AG08395 (cell line): Measurements from ENCODE around the gene AKAP13.
"Not testable (repeated sequence)": the region's sequence is repeated elsewhere in the genome, so short reads cannot be mapped to it uniquely, and the experiment has no call there.

Experiments
- DNase-seq: peaks from one replicate; pipeline ENCODE4 v3.0.0; 2012; ENCODE audit warnings: mixed read lengths, low spot score

Gene AKAP13

DNA sequence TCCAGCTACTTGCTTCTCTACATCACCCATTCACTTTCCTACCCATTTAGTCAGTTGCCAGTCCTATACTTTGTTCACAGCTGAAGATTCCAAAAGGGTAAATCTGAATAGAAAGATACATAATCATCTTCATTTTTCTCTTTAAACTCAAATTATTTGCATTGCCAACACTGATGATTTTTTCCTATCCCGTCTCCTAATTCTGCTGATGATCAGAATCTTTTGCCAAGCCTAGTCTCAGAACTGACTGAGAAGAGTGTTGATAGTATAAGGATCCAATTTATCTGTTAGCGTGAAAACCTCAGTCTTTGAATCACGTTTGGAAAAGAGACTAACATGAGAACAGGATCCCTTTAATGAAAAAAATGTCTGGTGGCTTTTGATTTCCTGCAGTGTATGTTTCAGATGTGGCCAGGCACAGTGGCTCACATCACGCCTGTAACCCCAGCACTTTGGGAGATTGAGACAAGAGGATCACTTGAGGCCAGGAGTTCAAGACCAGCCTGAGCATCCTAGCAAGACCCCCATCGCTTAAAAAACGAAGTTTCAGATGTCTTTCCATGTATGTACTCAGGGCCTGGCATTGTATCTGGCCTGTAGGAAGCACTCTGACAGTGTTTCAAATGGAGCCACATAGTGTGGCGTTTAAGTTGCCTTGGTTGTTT is 244.9 kb downstream of the AKAP13 start:
- DNase-seq: no peak

DNA sequence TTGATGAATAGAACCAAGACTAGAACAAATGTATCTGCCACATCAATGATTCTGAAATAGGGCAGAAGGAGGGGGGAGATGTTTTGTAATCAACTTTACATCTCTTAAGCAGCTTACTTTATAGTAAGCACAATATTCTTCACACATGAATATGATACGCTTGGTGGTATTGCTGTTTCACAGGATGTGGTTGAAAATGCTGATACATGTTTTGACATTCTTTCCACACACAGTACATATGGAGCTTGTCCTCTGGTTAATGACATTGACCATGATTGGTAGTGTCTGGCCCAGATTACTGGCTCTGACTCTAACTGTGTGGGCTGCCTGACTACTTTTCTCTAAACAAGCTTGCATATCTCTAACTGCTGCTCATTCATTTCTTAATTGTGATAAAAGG is 245.5 kb downstream of the AKAP13 start:
- peak; percentile 42 for DNase-seq

DNA sequence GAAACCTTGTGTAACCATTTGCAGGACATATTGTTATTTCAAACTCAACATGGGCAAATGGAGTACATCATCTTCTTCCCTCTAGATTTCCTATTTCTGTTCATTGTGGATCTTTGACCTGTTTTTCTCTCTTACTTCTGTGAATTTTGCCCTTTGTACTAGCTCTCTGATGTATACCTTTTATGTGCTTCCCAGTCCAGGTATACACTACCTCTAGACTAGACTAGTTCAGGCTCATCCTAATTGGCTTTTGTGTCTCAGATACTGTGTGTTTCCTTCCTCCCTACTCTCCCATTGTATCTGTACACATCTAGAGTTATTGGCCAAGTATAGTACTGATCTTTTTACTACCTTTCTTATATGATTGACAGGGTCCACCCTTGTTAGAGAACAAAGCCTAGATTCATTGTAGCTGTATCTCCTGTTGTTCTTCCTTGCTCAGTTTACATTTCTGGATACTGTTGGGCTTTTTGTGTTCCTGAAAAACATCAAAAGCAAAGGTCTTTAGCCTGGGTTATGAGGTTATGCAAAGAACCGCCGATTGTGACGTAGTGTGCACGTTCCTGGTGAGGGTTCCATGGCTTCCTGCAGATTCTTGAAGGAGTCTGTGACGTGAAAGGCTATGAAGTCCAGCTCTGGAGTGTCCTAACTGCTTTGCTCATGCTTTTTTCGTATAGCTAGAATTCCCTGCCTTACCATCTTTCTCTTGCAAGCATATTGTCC is 247.0 kb downstream of the AKAP13 start:
- no peak for DNase-seq

DNA sequence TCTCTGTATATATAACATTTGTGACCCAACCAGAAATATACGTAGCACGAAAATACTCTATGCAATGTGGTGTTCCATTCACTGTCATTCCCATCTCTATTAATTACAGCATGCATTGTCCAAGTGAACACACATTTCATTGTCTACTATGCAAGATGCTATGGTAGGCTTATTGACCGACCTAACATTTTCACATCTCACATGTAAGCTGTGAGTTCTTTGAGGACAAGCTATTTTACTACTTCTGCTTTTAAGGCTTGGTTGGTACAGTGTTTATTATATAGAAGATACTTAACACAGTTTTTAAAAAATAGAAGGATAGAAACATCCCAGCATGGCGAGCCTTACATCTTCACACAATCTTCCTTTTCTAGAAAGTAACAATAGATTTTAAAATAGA is 249.9 kb downstream of the AKAP13 start:
- DNase-seq: no peak

DNA sequence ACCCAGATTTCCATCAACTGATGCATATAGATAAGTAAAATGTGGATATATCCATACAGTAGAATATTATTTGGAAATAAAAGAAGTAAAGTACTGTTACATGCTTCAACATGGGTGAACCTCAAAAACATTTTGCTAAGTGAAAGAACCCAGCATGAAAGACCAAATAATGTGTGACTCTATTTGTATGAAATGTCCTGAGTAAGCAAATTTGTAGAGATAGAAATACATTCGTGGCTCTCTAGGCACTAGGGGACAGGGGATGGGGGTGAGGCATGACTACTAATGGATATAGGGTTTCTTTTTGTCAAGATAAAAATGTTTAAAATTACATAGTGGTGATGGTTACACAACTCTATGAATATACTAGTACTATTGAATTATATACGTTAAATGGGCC is 250.6 kb downstream of the AKAP13 start:
- DNase-seq: no peak

DNA sequence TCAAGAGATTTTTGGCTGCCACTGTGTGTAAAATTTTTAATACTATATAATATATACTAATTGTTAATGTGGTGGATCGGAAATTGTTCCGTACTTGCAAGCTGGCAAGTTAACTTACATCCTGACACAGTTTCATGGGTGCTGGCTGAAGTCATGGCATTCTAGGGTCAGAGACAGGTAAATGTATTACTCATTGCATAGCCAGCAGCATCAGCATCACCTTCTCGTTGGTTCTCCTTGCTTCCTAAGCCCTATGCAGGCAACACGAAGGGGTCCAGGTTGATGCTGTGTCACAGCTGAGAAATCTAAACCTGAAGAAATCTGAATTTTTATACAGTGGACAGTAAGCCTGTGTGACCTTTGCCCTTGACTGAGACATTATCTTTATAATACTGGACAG is 251.6 kb downstream of the AKAP13 start:
- DNase-seq: no peak

DNA sequence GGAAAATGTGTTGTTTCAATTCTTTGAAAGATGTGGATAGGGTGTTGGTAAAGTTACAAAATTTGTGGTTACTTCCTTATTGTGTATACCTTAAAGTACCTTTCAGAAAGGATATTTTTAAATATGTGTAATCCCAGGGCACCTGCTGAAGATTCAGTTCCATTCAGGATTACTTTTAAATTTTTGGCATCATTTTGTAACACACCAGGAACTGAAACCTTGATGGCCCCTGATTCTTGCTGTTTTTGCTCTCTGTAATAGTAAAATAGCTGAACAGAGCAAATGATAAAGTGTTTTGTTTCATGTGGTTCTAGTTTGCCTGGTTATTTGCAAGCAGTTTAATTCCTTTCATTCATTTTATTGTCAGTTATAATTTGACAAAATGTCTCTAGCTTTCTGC is 253.5 kb downstream of the AKAP13 start:
- no peak for DNase-seq

DNA sequence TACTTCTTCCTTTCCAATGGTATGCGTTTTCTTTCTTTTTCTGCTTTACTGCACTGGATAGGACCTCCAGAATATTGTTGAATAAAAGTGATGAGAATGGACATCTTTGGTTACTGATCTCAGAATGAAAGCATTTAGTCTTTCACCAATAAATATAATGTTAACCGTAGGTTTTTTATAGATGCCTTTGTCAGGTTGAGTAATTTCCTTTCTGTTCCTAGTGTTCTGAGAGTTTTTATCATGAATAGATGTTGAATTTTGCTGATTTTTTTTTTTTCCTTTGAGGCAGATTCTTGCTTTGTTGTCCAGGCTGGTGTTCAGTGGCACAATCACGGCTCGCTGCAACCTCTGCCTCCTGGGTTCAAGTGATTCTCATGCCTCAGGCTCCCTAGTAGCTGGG is 255.9 kb downstream of the AKAP13 start:
- DNase-seq: no peak

DNA sequence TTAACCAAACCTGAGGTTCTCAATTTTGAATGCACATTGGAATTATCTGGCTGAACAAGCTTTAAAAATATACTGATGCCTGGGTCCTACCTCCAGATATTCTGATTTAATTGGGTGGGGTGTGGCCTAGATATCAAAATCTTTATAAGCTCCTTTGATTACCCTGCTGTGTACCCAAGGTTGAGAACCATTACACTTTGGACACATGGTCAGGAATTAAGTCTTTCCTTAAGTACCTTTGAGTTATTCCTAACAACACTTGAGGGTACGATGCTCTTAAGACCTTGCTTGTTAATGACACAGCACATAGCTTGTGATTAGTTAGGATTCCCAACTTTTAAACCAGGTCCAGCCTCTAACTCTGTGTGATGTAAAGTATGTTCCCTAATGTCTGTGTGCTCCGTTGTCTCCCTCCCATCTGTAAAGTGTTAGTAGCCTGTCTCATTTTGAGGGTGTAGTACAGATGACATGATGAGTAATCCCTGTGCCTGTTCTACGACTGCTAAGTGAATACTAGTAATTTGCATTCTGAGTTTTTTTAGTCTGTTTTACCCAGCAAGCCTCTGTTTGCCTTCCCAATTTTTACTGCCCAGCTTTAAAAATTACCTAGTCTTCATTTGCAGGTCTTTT is 259.5 kb downstream of the AKAP13 start:
- DNase-seq: peak; percentile 77

DNA sequence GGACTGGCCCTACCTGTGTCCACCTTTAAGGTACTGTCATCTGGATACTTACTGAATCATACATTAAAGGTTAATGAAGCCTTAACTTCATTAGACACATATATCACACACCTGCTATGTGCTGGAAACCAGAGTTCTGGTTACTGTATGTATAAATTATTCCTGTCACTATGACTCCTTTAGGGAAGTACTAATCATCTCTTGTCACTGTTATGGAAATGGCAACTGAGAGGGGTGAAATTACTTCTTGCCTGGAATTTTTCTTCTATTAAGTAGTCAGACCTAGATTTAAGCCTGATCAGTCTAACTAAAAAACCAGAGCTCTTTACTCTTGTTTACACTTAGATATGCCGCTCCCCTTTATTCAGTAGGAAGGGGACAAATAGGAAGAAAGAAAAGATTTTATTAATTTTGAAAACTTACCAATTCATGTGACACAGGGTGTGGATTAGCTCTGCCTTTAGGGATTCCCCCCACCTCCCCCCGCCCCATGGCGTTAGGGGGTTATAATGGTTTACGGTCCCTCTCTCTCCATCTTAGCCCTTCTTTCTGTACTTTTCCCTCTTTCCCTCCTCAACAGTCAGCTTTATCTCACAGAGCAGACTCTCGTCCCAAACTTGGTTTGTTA is 261.8 kb downstream of the AKAP13 start:
- DNase-seq: no peak

DNA sequence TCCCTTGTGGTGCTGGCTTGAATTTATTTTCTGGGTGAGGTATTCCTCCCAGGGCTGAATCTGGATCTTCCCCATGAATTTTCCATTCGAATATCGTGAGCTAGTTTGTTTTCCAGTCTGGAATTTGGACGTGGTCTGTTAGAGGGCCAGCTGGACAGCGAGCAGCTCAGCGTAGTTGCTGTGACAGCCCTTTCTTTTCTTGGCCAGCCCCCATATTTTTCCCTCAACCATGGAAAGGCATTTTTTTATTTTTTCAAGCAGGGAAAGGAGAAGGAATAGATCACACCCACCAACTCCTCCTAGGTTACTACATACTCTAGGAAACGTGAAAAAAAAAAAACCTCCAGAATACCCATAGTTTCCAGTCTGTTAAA is 262.3 kb downstream of the AKAP13 start:
- DNase-seq: peak; percentile 71

DNA sequence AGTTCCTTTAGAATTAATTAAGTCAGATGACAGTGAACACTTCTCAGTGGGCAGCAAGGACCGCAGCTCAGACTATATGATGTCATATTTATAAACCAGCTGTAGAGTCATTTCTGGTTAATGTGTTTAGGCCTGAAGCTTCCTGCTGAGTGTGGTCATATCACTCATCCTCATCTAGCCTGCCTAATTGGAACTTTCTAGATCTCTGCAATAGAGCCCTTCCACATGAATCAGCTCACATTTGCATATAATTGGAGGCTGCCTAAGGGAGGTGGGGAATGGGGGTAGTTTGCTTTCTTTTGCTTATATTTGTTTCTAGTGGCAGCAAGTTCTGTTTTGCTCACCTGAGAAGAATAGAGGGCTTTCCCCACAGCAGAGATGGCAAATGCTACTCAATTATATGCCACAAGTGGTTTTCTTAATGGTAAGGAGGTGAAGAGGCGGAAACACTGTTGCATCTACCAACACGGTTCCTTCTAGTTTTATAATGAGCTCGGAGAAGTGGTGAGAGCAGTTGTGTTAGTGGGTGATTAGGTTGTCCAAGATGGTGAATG is 266.2 kb downstream of the AKAP13 start:
- peak; percentile 50 for DNase-seq

DNA sequence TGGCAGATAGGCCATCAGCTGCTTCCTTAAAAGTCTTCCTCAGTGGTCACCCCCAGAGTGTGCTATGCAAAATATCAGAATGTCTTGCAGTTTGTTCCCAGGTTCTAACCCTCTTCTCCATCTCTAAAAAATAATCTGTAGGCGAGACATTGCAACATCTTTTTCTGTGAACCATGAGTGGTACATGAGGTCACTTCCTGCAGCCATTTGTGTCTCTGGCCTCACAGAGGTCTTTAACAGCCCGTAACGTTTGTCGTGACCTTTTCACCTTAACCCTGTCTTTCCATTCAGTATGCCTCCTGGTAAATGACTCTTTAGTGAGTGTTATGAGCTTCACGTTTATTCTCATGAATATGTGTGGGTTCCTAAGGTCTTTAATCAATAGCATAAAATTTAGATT is 269.0 kb downstream of the AKAP13 start:
- peak; percentile 70 for DNase-seq

DNA sequence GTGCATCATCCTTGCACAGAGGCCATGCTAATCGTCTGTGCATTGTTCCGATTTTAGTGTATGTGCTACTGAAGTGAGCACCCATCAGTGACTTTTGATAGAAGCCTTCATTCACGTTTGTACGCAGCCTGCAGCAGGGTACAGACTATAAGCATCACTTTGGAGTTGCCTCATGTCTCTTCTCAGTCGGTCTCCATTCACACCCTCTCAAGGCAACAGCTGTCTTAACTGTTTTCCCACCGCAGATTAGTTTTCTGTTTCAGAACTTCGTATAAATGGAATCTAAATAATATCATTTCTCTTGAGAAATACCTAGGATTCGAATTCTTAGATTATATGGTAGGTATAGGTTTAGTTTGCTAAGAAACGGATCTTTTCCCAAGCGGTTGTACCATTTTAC is 271.1 kb downstream of the AKAP13 start:
- DNase-seq: no peak

DNA sequence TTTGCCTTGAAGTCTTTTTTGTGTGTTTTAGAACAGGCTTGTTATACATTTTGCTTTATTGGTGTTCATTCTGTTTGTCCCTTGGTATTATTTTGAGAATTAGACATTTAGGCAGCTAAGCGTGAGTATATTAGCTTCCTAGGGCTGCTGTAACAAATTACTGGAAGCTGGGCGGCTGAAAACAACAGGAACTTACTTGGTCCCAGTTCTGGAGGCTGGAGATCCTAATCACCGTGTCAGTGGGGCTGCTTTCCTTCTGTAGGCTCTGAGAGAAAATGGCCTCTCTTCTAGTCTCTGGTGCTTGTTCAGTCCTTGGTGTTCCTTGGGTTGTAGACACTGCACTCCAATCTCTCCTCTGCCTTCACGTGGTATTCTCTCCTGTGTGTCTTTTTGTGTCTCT is 272.1 kb downstream of the AKAP13 start:
- DNase-seq: no peak

DNA sequence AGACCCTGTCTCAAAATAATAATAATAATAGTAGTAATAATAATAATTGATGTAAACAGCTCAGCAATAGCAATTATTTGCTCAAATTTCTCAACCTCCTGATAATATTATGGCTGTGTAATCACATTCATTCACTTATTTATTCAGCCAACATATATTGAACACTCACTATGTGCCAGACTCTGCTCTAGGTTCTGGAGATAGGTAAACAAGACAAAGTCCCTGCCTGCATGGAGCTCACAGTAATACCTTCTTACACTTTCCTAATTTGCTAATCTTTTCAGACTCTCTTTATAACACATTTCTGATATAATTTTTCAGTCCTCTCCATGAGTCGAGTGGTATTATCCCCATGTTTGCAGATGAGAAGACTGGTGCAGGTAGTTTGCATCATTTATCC is 276.7 kb downstream of the AKAP13 start:
- no peak for DNase-seq

DNA sequence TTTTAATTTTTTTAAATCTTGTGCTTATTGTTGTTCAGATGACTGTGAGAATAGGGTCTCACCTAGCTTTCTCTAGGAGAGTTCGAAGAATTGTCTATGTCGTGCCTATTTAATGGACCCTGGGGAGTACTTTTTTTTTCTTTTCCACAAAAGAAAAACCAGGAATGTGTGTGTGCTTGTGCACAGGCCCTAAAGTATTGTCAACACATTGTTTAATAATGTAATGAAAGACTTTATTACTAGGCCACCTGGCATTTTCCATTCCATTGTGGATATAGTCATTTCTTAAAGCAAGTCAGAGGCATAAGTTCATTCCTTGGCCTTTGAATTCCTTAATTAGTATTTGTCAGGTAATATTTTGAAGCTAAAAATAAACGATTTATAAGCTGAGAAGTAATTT is 278.4 kb downstream of the AKAP13 start:
- no peak for DNase-seq

DNA sequence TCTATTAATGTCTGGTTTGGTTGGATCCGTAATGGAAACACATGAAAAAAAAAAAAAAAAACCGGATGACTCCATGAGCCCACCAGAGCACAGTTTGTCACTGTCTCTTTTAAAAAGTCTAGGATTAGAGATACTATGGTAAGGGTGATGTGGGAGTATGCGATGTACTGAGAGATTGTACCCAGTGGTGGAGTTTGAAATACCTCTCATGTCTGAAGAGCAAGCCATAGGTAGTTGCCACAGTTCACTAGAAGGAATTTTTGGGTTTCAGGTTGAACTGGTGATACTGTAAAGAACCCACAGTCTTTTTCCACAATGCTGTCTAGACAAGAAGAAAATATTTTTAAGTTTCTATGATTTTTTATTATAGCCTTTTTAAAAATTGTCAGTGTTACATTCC is 281.5 kb downstream of the AKAP13 start:
- no peak for DNase-seq

DNA sequence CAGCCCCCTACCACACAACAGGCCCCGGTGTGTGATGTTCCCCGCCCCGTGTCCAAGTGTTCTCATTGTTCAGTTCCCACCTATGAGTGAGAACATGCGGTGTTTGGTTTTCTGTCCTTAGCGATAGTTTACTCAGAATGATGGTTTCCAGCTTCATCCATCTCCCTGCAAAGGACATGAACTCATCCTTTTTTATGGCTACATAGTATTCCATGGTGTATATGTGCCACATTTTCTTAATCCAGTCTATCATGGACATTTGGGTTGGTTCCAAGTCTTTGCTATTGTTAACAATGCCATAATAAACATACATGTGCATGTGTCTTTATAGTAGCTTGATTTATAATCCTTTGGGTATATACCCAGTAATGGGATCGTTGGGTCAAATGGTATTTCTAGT is 285.3 kb downstream of the AKAP13 start:
- not testable (repeated sequence) for DNase-seq

DNA sequence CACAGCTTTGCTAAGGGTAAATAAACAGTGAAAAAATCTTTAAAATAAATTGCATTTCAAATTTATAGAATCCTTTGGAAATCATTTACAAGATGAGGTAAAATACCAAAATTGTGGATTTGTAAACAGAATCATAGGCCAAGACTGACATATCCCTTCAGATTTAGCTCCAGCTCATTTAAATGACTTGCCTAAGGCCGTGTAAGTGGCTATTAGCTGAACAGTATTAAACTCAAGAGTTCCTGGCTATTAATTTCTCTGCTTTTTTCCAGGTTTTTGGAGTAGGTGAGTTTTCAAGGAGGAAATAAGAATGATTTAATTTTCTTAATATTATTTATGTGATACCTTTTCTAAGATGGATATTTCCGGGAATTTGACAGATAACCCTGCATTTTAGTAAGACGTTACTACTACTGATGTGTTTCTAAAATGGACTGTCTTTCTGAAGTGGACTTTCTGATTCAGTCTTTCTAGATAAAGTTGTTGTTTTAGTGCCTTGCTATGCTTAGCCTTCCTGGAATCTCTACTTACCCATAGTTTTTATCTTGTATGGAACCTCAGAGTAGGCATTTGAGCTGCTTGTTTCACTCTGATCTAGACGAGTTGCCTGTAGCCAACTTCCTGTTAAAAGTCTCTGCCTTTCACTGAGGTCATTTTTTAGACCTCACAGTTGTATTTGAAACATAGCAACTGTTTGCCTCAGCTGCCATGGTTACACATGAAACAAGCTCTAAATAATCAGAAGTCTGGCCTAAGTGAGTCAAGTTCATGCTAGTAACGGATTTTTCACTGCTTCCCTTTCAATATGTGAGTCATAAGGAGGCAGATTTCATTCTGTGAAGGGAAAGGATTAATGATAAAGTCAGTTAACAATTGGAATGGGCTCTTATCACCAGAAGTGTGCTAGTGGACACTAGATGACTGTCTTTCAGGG is 287.4 kb downstream of the AKAP13 start:
- DNase-seq: peak; percentile 90

DNA sequence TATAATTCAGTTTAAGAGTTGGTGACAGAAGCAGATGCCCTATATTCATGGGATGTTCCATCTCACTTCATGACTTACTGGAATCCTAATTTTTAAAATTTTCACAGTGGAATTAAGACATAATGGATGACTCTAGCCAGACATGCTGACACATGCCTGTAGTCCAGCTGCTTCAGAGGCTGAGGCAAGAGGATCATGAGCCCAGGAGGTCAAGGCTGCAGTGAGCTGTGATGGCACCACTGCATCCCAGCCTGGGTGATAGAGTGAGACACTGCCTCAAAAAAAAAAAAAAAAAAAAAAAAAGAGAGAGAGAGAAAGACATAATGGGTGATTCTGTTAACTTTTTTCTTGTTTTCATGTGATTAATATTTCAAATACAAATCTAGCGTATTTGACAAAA is 290.8 kb downstream of the AKAP13 start:
- DNase-seq: no peak
